ENCODE results near the gene IGF1R. TPM values are rescaled to one million over a fixed set of nuclear protein-coding genes. Genes with fewer than 3 reads are reported as not detected.

The IGF1R gene
- total and polyA plus RNA-seq, 2 of the 13 experiments (the other 11 are each of a cell fraction or from before 2014, with no cell fraction given) = 15.9 to 18.4 TPM

GRCh38 chr15:98812716-98813446, 164.5 kb downstream of the IGF1R start (continued):
- TF ChIP-seq ZNF251 (CRISPR knock-in tag; IDR thresholded peaks at IDR 0.05) (no peak), ELF1 (CRISPR knock-in tag; IDR thresholded peaks at IDR 0.05) (peak; percentile 61), ZNF317 (CRISPR knock-in tag; IDR thresholded peaks at IDR 0.05) (no peak), ZNF260 (CRISPR knock-in tag; IDR thresholded peaks at IDR 0.05; ENCODE audit: borderline replicate concordance, low read depth) (no peak), TFDP1 (CRISPR knock-in tag; IDR thresholded peaks at IDR 0.05; ENCODE audit: borderline replicate concordance) (peak; percentile 54; the same call in 1 of the 2 replicates), MLLT10 (CRISPR knock-in tag; IDR thresholded peaks at IDR 0.05) (no peak), EEA1 (CRISPR knock-in tag; IDR thresholded peaks at IDR 0.05; ENCODE audit: borderline replicate concordance) (no peak), KDM4B (CRISPR knock-in tag; IDR thresholded peaks at IDR 0.05) (0 out of 2 replicates have a peak, but pooled peaks have one; percentile 29), RELA (CRISPR knock-in tag; IDR thresholded peaks at IDR 0.05) (no peak), ZGPAT (CRISPR knock-in tag; IDR thresholded peaks at IDR 0.05) (peak; percentile 81), LBX2 (CRISPR knock-in tag; IDR thresholded peaks at IDR 0.05; ENCODE audit: borderline replicate concordance) (no peak), GZF1 (CRISPR knock-in tag; IDR thresholded peaks at IDR 0.05) (no peak), MLXIP (CRISPR knock-in tag; IDR thresholded peaks at IDR 0.05; ENCODE audit: borderline replicate concordance) (no peak), ZNF160 (CRISPR knock-in tag; IDR thresholded peaks at IDR 0.05) (no peak), FOXK2 (IDR thresholded peaks at IDR 0.05) (peak; percentile 28; the same call in 1 of the 2 replicates), CENPBD1 (CRISPR knock-in tag; IDR thresholded peaks at IDR 0.05; ENCODE audit: borderline replicate concordance, low read depth) (no peak), JDP2 (CRISPR knock-in tag; IDR thresholded peaks at IDR 0.05; ENCODE audit: borderline replicate concordance) (no peak), ZNF687 (CRISPR knock-in tag; IDR thresholded peaks at IDR 0.05) (no peak), TSC22D2 (CRISPR knock-in tag; IDR thresholded peaks at IDR 0.05; ENCODE audit: borderline replicate concordance) (no peak)
